Stomach (tissue), 4 donors: ENCODE results near the gene METRN.

Experiments used
- POLR2AphosphoS5 ChIP-seq, 3 donors: sonication (generic); formaldehyde crosslinking; IDR thresholded peaks; one replicate each; pipeline ENCODE4 v1.6.1; 2016; ENCODE audit warnings: antibody characterized with exemption in 3 of 3
- TF ChIP-seq, protein P1 (sequence below), 7 experiments: fragments of 450-650 bp in 4 of 7; fragments of 200-600 bp in 3 of 7; sonication (generic) in 3 of 7; IDR thresholded peaks; one replicate each; pipeline ENCODE4 v1.5.1; 2016 to 2019; ENCODE audit warnings: antibody characterized with exemption in 7 of 7, control low read depth in 2 of 7, mild to moderate bottlenecking in 1 of 7

GRCh38 chr16:741986-742629, 27.2 kb downstream of the METRN start:
- TF ChIP-seq, protein P1, sequence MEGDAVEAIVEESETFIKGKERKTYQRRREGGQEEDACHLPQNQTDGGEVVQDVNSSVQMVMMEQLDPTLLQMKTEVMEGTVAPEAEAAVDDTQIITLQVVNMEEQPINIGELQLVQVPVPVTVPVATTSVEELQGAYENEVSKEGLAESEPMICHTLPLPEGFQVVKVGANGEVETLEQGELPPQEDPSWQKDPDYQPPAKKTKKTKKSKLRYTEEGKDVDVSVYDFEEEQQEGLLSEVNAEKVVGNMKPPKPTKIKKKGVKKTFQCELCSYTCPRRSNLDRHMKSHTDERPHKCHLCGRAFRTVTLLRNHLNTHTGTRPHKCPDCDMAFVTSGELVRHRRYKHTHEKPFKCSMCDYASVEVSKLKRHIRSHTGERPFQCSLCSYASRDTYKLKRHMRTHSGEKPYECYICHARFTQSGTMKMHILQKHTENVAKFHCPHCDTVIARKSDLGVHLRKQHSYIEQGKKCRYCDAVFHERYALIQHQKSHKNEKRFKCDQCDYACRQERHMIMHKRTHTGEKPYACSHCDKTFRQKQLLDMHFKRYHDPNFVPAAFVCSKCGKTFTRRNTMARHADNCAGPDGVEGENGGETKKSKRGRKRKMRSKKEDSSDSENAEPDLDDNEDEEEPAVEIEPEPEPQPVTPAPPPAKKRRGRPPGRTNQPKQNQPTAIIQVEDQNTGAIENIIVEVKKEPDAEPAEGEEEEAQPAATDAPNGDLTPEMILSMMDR (IDR thresholded peaks at IDR 0.05), result no peak
- no peak for TF ChIP-seq POLR2AphosphoS5 (IDR thresholded peaks at IDR 0.05)
